Activated CD4-positive, alpha-beta T cell treated with anti-CD3 and anti-CD28 coated beads for 1 hour (primary cell): ENCODE data around the gene WDR5.

Source experiments
- DNase-seq: peaks from one replicate; pipeline ENCODE4 v3.0.0-alpha.2; 2020

The WDR5 gene

DNA sequence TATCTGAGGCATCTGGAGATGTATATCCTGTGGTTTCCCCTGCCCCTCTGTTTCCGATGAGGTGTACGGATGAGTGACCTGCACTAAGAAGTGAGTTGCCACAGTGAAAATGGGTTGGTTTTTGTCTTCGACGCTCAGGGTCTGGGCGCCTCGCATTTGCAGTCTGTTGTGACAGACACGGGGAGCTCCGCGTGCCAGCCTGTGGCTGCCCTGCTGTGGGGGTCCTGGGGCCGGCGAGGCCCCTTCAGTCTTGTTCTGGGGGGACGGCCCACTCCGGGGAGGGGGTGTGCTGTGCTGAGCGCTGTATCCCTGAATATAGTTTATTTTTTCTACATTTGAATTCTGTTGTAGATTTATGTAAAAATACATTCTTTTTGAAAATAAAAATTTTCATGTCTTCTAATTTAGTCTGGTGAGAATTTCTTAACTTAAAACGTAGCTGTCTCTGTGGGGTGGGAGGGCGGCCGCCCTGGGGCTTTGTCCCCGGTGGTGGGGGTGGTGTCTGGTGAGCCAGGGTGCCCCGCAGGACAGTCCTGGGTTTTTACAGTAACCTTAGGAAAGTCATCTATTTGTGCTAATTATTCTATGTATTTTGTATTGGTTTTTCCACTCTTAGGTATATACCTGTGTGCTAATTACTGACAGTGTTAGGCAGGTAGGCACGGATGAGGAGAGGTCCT is 23.8 kb downstream of the WDR5 start:
- no peak for DNase-seq

DNA sequence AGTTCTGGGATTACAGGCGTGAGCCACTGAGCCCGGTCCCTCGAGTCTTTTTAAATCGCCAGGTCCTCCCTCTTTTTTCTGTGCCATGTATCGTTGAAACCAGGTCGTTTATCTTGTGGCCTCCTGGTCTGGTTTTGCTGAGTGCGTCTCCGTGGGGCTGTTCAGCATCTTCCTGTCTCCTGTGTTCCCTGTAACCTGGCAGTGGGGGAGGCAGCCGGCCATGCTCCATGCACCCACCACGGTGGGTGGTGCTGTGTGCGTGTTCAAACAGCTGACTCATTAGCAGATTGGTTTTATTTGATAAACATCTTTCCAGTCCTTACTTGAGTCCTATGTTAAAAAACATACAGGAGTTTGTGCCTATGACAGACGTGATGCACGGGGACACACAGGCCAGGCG is 25.8 kb downstream of the WDR5 start:
- DNase-seq = no peak

DNA sequence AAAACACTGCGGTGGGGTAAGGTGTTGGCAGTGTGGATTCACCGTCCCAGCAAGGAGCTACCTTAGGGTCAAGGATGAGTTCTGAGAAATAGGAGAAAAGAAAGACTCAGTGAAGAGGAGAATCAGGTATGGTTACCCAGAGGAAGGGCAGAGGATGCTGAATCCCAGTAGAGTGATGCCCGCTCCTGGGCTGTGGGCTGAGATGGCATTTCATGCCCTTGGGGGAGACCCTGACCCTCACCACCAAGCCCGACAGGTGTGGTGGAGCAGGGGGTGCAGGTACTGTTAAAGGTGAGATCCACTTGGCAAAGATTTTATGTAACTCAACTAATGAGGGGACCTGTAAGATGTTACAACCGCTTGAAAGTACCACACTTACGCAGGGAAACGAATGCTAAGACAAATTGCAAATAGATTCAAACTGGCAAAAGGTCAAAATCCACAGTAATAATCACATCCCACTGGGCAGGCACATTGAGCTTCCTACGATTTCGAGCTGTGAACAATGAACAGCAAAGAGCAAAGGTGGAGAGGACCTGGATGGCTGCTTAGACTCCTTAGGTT is 26.4 kb downstream of the WDR5 start:
- DNase-seq = no peak

DNA sequence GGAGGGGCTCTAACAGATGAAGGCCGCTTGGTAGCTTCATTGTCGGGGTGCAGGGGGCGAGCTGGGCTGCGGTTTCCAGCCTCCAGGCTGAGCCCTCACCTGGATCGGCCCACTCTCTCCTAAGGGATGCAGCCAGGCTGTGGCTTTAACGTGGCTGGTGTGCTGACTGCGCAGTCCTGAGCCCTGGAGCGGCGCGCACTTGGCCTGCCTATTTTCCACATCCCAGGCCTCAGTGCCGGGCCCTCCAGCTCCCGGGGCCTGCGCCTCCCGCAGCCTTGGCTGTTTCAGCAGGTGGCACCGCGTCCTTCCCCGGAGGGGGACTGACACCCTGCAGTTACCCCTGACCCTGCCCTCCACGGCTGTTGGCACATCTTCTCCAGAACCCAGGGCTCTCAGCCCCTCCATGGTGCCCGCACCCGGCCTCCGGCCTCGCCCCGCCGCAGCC is 27.1 kb downstream of the WDR5 start:
- no peak for DNase-seq

DNA sequence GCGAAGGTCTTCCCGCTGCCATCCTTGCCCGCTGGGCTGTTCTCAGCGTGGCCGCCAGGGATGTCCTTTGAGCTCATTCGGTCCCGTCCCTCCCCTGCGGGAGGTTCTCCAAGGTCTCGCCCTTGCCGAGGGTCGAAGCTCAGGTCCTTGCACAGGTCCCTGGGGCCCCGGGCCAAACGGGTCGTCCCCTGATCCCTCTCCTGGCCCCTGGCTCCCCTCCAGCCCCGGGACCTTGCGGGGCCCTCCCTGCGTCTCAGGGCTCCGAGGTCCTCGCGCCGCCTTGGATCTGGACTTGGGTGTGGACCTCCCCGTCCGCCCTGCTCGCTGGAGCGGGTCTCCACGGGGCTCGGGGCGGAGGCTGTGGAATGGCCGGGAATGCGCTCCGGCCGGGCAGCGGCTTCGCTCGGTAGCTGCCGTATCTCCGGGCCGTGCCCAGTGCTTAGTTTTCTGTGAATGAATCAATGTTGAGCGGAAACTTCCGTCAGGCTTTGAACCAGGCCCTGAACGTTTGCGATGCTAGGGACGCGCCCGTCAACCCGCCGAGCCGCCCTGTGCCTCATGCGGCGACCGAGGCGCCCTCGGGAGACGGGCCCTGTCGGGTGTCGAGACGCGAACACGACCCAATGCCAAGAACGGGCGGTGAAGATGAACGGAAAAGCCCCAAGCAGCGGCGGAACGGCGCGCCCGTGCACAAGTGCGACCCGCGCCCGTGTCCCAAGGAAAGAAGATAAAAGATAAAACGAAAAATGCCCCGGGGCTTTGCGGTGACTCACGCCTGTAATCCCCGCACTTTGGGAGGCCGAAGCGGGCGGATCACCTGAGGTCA is 27.7 kb downstream of the WDR5 start:
- DNase-seq = peak; percentile 63

DNA sequence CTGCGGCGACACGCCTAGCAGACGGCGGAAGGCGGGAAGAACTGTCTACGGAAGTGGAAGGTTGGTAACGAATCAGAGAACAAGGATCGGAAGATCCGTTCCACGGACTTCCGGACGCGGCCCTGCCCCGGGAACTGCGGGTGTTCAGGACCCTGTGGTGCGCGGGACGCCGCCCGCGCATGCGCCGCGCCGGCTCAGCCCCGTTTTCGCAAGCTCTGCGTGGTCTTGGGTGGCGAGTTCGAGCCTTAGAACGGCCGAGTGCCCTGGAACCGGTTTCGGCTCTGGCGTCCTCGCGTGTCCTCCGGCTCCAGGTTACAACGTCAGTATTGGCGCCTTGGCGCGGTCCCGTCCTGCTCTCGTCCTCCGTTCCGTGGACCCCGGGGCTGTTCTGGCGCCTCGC is 29.0 kb downstream of the WDR5 start:
- no peak for DNase-seq

DNA sequence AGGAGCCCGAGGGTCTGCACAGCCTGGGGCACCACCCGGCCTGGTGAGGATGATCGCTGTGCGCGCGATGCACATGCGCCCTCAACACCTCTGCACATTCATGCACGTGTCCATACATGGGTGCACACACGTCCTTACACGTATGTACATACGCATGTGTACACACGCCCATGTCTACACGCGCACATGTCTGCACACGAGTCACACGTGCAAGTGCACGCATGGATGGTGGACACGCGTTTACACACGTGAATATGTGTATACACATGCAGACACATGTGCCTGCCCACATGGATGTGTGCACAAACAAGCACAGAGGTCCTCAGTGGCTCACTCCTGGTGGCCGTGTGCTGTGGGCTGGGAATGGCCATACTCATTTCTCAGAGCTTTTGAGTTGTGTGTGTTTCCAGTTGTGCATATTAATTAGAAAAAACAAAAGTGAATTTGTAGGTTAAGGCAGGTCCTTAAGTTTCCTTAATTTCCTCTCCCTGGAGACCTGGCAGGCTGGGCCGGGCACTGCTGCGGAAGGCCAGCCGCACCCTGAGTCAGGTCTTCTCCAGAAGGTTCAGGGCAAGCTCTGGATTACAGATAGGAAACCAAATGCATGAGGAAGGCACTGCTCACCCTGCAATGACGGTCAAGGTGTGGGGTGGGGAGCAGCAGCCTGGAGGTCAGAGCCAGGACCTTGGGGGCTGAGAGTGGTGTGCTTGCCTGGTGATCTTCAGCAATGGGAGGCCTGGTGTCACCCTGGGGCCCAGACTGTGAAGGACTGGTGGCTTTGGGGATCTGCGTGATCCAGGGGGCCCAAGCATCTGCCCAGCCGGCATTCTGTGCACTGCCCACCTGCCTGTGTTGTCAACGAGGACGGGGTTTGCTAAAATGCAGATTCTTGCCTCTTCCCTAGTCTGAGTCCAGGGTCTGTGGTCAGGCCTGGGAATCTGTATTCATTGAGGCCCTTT is 29.8 kb downstream of the WDR5 start:
- DNase-seq = peak; percentile 33

DNA sequence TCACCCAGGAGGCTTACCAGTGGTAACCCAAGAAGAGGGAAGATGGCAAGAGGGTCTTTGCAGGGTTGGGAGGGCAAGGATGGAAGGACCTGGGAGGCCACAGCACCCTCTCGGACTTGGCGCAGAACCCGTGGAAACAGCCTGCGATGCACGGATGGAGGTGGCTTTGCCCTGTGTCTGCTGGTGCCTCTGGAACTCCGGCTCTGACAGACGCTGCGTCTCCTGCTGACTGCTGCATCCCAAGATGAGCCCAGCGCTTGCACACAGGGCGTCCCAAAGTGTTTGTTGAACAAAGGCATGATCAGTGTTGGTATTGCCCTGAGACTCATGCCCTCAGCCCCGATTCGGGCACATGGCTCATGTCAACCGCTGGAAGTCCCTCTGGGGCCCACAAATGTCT is 30.5 kb downstream of the WDR5 start:
- no peak for DNase-seq

DNA sequence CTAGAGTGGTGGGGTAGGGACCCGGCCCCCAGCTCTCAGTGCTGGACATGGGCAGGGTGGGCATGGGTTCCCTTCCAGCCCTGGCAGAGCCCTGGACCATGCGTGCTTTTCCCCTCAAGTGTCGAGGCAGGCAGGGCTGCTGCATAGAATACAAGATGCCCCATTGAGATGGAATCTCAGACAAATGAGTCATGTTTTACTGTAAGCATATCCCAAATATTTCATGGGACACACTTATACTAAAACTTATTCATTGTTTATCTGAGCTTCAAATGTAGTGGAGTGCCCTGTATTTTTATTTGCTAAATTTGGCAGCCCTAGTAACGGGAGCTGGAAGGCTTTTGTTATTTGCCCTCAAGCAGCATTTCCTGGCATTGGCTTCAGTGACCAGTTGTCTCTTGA is 31.6 kb downstream of the WDR5 start:
- DNase-seq = no peak

DNA sequence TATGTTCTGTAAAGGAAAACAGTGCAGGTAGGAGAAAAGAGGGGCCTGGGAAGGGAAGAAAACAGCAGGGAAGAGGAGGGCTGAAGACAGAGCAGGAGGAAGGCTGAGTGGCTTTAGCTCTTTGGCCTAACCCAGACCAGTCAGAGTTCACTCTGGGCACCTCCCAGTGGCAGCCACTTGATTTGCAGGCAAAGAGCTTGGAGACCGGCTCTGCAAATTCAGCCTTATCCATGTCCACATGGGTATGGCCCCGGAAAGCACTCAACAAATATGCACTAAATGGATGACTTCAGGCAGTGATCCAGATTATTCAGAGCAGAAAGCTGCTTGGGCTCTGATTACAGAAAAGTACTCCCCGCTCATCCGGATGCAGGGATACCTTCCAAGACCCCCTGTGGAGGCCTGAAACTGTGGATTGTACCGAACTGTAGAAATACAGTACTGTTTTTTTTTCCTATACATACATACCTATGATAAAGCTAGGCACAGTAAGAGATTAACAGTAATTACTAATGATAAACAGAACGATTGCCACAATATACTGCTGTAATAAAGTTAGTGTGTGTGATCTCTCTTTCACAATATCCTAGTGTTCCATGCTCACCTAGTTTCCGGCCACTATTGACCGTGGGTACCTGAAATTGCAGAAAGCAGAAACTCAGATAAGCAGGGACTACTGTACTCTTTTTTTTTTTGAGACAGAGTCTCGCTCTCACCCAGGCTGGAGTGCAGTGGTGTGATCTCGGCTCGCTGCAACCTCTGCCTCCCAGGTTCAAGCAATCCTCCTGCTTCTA is 33.1 kb downstream of the WDR5 start:
- DNase-seq = no peak

DNA sequence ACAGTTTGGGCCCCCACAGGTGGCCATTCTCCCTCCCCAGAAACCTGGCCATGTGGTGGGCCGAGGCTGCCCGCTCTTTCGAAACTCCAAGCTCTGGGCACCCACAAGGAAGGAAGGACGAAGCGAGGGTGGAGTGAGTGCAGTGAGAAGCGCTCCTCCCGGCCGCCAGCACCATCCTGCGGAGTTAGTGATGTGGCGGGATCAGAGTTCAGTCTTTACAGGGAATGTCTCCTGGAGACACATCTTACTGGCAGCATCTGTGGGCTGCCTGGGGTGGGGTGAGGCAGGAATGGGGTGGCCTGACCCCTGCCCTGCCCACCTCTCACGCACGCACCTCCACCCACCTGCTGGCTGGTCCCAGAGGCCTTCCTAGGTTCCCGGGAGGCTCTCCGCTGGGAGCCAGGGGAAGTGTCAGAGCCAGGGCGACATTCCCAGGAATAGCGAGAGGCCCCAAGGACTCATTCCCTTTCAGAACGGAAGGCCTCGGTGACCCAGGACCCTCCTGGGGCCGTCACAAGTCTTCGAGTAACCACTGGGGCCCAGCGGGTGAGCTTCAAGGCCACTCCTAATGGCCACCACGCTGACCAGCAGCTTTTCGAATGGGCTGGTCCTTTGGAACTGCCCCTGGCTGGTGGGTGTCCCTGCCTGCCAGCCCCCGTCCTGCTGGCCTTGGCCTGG is 34.0 kb downstream of the WDR5 start:
- no peak for DNase-seq

DNA sequence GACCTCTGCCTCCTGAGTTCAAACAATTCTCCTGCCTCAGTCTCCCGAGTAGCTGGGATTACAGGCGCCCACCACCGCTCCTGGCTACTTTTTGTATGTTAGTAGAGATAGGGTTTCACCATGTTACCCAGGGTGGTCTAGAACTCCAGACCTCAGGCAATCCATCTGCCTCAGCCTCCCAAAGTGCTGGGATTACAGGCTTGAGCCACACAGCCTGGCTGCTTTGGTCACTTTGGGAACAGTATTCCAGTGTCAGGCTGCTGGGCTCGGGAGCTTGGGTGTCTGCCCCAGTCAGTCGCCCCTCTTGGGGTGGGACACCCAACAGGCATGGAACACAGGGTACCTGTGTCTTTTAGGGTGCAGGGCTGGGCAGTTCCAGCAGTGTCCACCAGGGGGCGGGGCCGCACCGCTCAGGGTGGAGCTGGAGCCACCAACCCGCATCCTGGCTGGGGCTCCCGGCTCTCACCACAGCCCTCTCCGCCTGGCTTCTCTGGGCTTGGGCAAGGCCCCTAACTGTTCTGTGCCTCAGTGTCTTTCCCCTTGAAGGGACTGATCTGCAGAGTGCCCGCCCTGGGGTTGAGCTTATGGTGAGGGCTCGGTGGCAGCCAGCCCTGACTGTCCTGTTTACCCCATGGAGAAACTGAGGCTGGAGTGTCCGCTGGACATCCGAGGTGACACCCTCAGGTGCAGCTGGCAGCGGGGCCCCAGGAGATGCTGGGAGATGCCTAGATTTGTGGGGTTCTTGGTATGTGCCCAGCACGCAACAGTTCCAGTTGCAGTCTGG is 34.8 kb downstream of the WDR5 start:
- DNase-seq = no peak

DNA sequence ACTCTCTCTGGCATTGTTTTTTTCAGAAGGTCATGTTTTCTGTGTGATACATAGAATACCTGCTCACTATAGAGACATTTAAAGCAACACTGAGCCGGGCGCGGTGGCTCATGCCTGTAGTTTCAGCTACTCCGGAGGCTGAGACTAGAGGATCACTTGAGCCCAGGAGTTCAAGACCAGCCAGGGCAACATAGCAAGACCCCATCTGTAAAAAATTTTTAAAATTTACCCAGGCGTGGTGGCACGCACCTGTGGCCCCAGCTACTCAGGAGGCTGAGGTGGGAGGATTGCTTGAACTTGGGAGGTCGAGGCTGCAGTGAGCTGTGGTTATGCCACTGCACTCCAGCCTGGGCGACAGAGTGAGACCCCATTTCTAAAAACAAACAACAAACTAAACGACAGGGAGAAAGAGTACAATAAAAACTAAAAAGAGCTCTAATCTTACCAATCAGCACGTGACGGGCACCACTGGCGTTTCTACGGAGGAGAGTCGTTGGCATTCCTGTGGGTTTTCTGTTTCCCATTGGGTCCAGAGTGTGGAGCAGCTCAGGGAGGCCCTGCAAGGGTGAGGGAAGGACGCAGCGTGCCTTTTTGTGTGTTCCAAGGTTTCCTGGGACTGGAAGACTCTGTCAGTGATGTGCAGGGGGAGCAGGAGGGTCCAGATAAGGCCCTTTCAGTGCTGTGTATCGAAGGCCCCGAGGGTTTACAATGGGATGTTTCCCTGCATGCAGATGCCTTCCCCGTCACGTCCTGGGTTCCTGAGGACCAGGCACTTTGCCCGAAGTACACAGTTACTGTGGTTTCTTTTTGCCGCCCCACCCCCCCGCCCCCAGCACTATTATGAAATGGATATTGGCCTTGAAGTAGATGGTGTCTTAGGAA is 35.7 kb downstream of the WDR5 start:
- no peak for DNase-seq

DNA sequence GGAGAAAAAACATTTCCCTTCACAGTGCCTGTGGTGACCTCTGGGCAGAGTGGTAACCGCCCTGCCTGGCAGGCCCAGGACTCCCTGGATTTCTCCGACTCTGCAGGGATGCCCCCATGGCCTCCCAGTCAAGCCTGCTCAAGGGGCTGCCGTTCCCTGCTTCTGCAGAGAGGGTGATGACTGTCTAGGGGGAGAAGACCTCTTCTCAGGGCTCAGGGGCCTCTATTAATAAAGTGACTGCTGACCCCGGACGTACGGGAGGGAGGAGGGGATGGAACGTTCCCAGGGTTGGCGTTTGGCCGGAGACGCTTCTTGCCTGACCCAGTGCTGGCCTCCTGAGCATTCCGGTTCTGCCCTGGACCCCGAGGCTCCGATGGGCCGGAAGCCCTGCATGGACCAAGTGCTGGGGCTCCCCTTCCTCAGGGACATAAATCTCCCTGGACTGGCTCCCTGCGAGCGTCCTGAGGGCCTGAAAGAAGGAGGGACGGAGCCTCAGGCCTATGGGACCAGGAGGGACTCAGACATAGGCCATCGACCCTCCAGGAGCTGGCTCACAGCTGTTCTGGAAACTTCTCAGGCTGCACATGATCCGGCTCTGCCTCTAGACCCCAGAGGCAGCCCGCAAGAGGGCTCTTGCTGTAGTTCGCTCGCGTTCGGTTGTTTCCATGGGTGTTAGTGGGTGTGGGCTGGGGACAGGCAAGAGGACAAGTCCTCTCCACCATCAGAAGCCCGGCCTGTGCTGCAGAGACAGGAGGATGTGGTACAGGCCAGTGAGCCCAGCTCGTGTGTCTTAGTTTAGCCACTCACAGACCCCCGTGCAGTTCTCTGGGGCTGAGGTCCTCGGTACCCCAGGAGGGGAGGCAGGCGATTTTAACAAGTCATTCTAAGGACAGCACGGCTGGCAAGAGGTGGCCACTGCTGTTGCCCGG is 36.6 kb downstream of the WDR5 start:
- no peak for DNase-seq

DNA sequence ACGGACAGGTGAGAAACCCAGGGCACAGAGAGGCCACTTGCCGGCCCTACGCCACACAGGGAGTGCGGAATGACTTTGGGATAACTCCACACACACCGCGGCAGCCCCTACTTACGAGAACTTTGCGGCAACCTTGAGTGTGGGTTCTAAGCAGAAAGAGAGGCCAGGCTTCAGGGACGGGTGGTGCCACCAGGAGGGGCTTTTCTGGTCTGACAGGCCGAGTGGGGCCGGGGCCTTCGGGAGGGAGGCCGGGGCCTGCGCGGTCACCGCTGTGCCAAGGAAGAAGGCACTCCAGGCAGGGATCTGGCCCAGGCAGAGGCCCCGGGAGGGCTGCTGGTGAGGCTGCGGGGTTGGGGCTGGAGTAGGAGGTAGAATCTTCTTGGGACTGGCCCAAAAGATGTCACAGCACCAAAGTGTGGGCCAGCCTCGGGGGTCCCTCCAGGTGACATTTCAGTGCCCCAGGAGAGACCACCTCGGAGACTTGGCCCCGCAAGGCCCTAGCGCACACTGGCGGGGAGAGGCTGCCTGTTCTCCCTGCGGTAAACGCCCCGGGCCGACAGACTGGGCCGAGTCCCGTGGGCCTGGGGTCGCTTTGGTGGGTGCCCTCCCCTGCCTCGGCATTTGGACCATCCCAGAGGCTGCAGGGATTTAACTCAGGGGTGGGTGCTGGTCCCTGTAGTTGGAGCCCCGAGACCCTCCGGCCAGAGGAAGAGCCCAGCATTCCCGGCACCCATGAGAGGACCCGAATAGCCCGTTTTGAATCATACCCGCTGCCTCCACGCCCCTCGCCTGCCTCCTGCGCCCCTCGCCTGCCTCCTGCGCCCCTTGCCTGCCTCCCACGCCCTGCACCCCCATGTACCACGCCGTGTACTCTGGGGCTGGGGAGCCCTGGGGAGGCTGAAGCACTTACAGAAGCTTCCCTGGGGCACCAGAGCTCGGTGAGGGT is 37.5 kb downstream of the WDR5 start:
- no peak for DNase-seq

DNA sequence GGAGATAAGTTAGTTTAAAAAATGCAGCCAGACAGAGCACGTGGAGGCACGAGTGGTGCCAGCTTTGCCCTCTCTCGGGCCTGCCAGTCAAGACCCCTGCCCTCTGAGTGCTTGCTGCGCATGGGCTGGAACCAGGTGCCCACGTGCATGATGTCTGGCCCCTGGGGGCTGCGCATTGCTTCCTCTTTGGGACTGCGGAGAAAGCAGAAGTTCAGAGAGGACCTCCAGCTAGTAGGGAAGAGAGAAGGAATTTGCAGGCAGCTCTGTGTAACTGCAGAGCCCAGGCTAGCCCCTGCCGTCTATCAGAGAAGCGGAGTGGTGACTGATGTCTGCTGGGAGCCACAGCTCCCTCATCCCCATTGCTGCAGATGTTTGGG is 38.2 kb downstream of the WDR5 start:
- no peak for DNase-seq
